Measurements from ENCODE around the gene THG1L. TPM values are rescaled to one million over a fixed set of nuclear protein-coding genes. Genes with fewer than 3 reads are reported as not detected.

THG1L gene
- total RNA-seq, 1 experiment from 2014 or later: 12.9 TPM

DNA sequence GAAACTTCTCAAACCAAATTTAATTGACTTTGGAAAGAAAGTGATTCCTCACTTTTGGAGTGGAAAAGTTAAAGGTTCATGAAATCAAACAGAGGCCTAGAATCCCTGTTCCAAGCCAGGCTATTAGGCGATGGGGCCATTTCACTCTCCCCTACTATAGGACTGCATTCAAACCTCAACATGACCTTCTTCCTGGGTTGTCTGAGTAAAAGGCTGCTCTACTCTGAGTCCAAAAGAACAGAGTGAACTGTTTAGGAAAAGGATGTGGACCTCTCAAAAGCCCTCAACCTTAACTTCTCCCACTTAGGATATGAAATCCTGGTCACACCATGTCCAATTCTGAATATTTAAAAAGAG lies 44.0 kb upstream of the THG1L start:
- no peak overlapping the region for H3T11ph ChIP-seq (ENCODE audit: low read length)
- H3K4ac ChIP-seq (ENCODE audit: low read depth, low read length): no peak overlapping the region
- no peak overlapping the region for H4K5ac ChIP-seq (ENCODE audit: insufficient read length, low read depth, low read length)
- H4K91ac ChIP-seq (ENCODE audit: insufficient read length, low read depth, low read length): no peak overlapping the region
- no peak overlapping the region for H2BK12ac ChIP-seq (ENCODE audit: insufficient read length, low read depth, low read length)
- peaks cover 0 to 10% (median 0%) of the 10 kb centered on the region in 3 experiments; a peak in 3 of 7 replicates for H3K36me3 Mint-ChIP-seq (ENCODE audit: insufficient read depth in 1 of 3, low read depth in 3 of 3)
- no peak overlapping the region for H3K4me3 Mint-ChIP-seq
- no peak overlapping the region for H2AFZ ChIP-seq (ENCODE audit: low read length)
- H3K56ac ChIP-seq (ENCODE audit: insufficient read length, low read depth, low read length): no peak overlapping the region
- no peak overlapping the region for H3K27ac Mint-ChIP-seq
- TF ChIP-seq, protein P1, sequence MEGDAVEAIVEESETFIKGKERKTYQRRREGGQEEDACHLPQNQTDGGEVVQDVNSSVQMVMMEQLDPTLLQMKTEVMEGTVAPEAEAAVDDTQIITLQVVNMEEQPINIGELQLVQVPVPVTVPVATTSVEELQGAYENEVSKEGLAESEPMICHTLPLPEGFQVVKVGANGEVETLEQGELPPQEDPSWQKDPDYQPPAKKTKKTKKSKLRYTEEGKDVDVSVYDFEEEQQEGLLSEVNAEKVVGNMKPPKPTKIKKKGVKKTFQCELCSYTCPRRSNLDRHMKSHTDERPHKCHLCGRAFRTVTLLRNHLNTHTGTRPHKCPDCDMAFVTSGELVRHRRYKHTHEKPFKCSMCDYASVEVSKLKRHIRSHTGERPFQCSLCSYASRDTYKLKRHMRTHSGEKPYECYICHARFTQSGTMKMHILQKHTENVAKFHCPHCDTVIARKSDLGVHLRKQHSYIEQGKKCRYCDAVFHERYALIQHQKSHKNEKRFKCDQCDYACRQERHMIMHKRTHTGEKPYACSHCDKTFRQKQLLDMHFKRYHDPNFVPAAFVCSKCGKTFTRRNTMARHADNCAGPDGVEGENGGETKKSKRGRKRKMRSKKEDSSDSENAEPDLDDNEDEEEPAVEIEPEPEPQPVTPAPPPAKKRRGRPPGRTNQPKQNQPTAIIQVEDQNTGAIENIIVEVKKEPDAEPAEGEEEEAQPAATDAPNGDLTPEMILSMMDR (conservative IDR thresholded peaks at IDR 0.05): no peak
- H2BK120ac ChIP-seq (ENCODE audit: low read depth, low read length, poor library complexity, severe bottlenecking): no peak overlapping the region
- no peak overlapping the region for H3K9ac ChIP-seq (ENCODE audit: extremely low read depth, insufficient read length, low read length)
- H3K79me1 ChIP-seq (ENCODE audit: insufficient read depth, low read depth, low read length, poor library complexity, severe bottlenecking): no peaks in the 10 kb centered on the region
- H2AK5ac ChIP-seq (ENCODE audit: insufficient read length, low read length): no peak overlapping the region
- no peaks in the 10 kb centered on the region for H3K4me1 ChIP-seq (ENCODE audit: insufficient read depth, low read length)
- no peak for DNase-seq
- peaks cover 5 to 10% of the 10 kb centered on the region in 2 experiments; a peak in 2 of 5 replicates for H3K9me3 Mint-ChIP-seq
- H4K20me1 ChIP-seq (ENCODE audit: control insufficient read depth, insufficient read depth, insufficient read length): no peaks in the 10 kb centered on the region
- no peak overlapping the region for H2BK20ac ChIP-seq (ENCODE audit: low read depth, low read length, poor library complexity, severe bottlenecking)
- no peak overlapping the region for H2BK15ac ChIP-seq (ENCODE audit: low read depth, low read length)
- WGBS (ENCODE audit: extremely low coverage, insufficient read length, low lambda C conversion rate): no CpG with 5 or more reads among the region's 1 CpG
- H2BK5ac ChIP-seq (ENCODE audit: insufficient read length, low read length): no peak overlapping the region
- H3K79me2 ChIP-seq (ENCODE audit: insufficient read depth, low read length): no peaks in the 10 kb centered on the region
- no peak overlapping the region for H4K8ac ChIP-seq (replicated peaks; ENCODE audit: insufficient read length, low read depth, low read length)
- H3K23ac ChIP-seq (ENCODE audit: insufficient read length, low read depth, low read length): no peak overlapping the region
- H3K14ac ChIP-seq (ENCODE audit: insufficient read depth, low read length): no peak overlapping the region
- H3K27me3 Mint-ChIP-seq (ENCODE audit: low read depth): peaks cover 4% of the 10 kb centered on the region
- no peak overlapping the region for H3K18ac ChIP-seq (ENCODE audit: insufficient read length, low read depth, low read length)
- H3K4me1 Mint-ChIP-seq: no peaks in the 10 kb centered on the region
- H3K4me2 ChIP-seq (ENCODE audit: insufficient read depth, insufficient read length, low read length): no peak overlapping the region
- H3K27ac ChIP-seq (ENCODE audit: insufficient read length, low read depth, low read length): no peak overlapping the region
- H3K9me3 ChIP-seq (ENCODE audit: control insufficient read depth, low read depth, low read length): peaks cover 5% of the 10 kb centered on the region
- no peaks in the 10 kb centered on the region for H3K27me3 ChIP-seq (ENCODE audit: insufficient read depth, low read length)
- H3K23me2 ChIP-seq (ENCODE audit: insufficient read length, low read depth, low read length, poor library complexity, severe bottlenecking): no peaks in the 10 kb centered on the region
